H9 (cell line): ENCODE results near the gene LINS1. TPM values are rescaled to one million over a fixed set of nuclear protein-coding genes. Genes with fewer than 3 reads are reported as not detected.

Experiments used
- DNase-seq: peaks from one replicate; pipeline ENCODE4 v3.0.0-alpha.2; 2017
- H2AFZ ChIP-seq: one replicate; pipeline ENCODE4 v1.6.1; 2013; ENCODE audit warnings: mild to moderate bottlenecking, low read length, control low read depth, moderate library complexity
- H2AK5ac ChIP-seq: 2 replicates; pipeline ENCODE4 v1.6.1; 2013; ENCODE audit warnings: low read length, control low read depth, mixed read lengths; ENCODE audit not compliant: insufficient read length
- H2BK120ac ChIP-seq: one replicate; pipeline ENCODE4 v1.6.1; 2013; ENCODE audit warnings: low read depth, mild to moderate bottlenecking, low read length, control low read depth, inconsistent platforms; ENCODE audit not compliant: poor library complexity, severe bottlenecking
- H2BK12ac ChIP-seq: 2 replicates; pipeline ENCODE4 v1.6.1; 2013; ENCODE audit warnings: low read length, control low read depth, mixed read lengths, low read depth; ENCODE audit not compliant: insufficient read length
- H2BK15ac ChIP-seq: 2 replicates; pipeline ENCODE4 v1.6.1; 2013; ENCODE audit warnings: low read depth, low read length, control low read depth
- H2BK20ac ChIP-seq: one replicate; pipeline ENCODE4 v1.6.1; 2013; ENCODE audit warnings: low read depth, mild to moderate bottlenecking, low read length, control low read depth, inconsistent platforms; ENCODE audit not compliant: poor library complexity, severe bottlenecking
- H2BK5ac ChIP-seq: 2 replicates; pipeline ENCODE4 v1.6.1; 2013; ENCODE audit warnings: low read length, control low read depth, mixed read lengths; ENCODE audit not compliant: insufficient read length
- H3K14ac ChIP-seq: 2 replicates; pipeline ENCODE4 v1.6.1; 2013; ENCODE audit warnings: low read length, control low read depth; ENCODE audit not compliant: insufficient read depth
- H3K18ac ChIP-seq: 2 replicates; pipeline ENCODE4 v1.6.1; 2013; ENCODE audit warnings: low read depth, mild to moderate bottlenecking, mixed read lengths, low read length, control low read depth; ENCODE audit not compliant: insufficient read length
- H3K23ac ChIP-seq: 2 replicates; pipeline ENCODE4 v1.6.1; 2013; ENCODE audit warnings: low read length, control low read depth, mixed read lengths, low read depth; ENCODE audit not compliant: insufficient read length
- H3K23me2 ChIP-seq: 2 replicates; pipeline ENCODE4 v1.6.1; 2013; ENCODE audit warnings: low read depth, mild to moderate bottlenecking, mixed read lengths, low read length, control low read depth; ENCODE audit not compliant: insufficient read length, poor library complexity, severe bottlenecking
- H3K27ac ChIP-seq: 2 replicates; pipeline ENCODE4 v1.5.1; 2013; ENCODE audit warnings: low read length, control low read depth, mixed read lengths, low read depth; ENCODE audit not compliant: insufficient read length
- H3K27me3 ChIP-seq: 2 replicates; pipeline ENCODE4 v1.6.1; 2013; ENCODE audit warnings: low read length, control low read depth, inconsistent platforms; ENCODE audit not compliant: insufficient read depth
- H3K4ac ChIP-seq: 2 replicates; pipeline ENCODE4 v1.6.1; 2013; ENCODE audit warnings: low read depth, mild to moderate bottlenecking, control low read depth, inconsistent platforms, low read length, moderate library complexity
- H3K4me1 ChIP-seq: 2 replicates; pipeline ENCODE4 v1.6.1; 2013; ENCODE audit warnings: low read length, control low read depth, inconsistent platforms; ENCODE audit not compliant: insufficient read depth
- H3K4me2 ChIP-seq: 2 replicates; pipeline ENCODE4 v1.6.1; 2013; ENCODE audit warnings: low read length, control low read depth, mixed read lengths; ENCODE audit not compliant: insufficient read length, insufficient read depth
- H3K56ac ChIP-seq: 2 replicates; pipeline ENCODE4 v1.6.1; 2013; ENCODE audit warnings: low read depth, mild to moderate bottlenecking, mixed read lengths, low read length, control low read depth; ENCODE audit not compliant: insufficient read length
- H3K79me1 ChIP-seq: 2 replicates; pipeline ENCODE4 v1.6.1; 2013; ENCODE audit warnings: low read depth, mild to moderate bottlenecking, moderate library complexity, low read length, control low read depth, inconsistent platforms; ENCODE audit not compliant: insufficient read depth, poor library complexity, severe bottlenecking
- H3K79me2 ChIP-seq: 2 replicates; pipeline ENCODE4 v1.6.1; 2013; ENCODE audit warnings: low read length, control low read depth, inconsistent platforms; ENCODE audit not compliant: insufficient read depth
- H3K9ac ChIP-seq: 2 replicates; pipeline ENCODE4 v1.6.1; 2013; ENCODE audit warnings: low read length, control low read depth, mixed read lengths; ENCODE audit not compliant: insufficient read length; ENCODE audit errors: extremely low read depth
- H3K9me3 ChIP-seq: one replicate; pipeline ENCODE4 v1.6.1; 2013; ENCODE audit warnings: low read depth, low read length, inconsistent platforms; ENCODE audit not compliant: control insufficient read depth
- H3T11ph ChIP-seq: one replicate; pipeline ENCODE4 v1.6.1; 2013; ENCODE audit warnings: mild to moderate bottlenecking, low read length, control low read depth, inconsistent platforms
- H4K20me1 ChIP-seq: one replicate; pipeline ENCODE4 v1.6.1; 2013; ENCODE audit not compliant: control insufficient read depth, insufficient read length, insufficient read depth
- H4K5ac ChIP-seq: 2 replicates; pipeline ENCODE4 v1.6.1; 2013; ENCODE audit warnings: low read depth, mild to moderate bottlenecking, mixed read lengths, low read length, control low read depth; ENCODE audit not compliant: insufficient read length
- H4K8ac ChIP-seq: replicated peaks from 2 replicates; pipeline ENCODE4 v1.6.1; 2013; ENCODE audit warnings: low read length, control low read depth, mixed read lengths, low read depth; ENCODE audit not compliant: insufficient read length
- H4K91ac ChIP-seq: 2 replicates; pipeline ENCODE4 v1.6.1; 2013; ENCODE audit warnings: low read depth, mild to moderate bottlenecking, moderate library complexity, mixed read lengths, low read length, control low read depth; ENCODE audit not compliant: insufficient read length
- H3K27ac Mint-ChIP-seq, 3 experiments: 2 replicates in 2 of 3; 3 replicates in 1 of 3; pipeline ENCODE4 v1.8.0; 2020 to 2021; ENCODE audit warnings: mixed read lengths in 3 of 3, mild to moderate bottlenecking in 1 of 3, moderate library complexity in 1 of 3
- H3K27me3 Mint-ChIP-seq: 2 replicates; pipeline ENCODE4 v1.8.0; 2021; ENCODE audit warnings: low read depth, mild to moderate bottlenecking, moderate library complexity, mixed read lengths
- H3K36me3 Mint-ChIP-seq, 3 experiments: 2 replicates in 2 of 3; 3 replicates in 1 of 3; pipeline ENCODE4 v1.8.0; 2020 to 2021; ENCODE audit warnings: low read depth in 3 of 3, mixed read lengths in 3 of 3; ENCODE audit not compliant: insufficient read depth in 1 of 3
- H3K4me1 Mint-ChIP-seq, 2 experiments: 2 replicates each; pipeline ENCODE4 v1.8.0; 2020; ENCODE audit warnings: mixed read lengths in 2 of 2
- H3K4me3 Mint-ChIP-seq, 2 experiments: 2 replicates in 1 of 2; 3 replicates in 1 of 2; pipeline ENCODE4 v1.8.0; 2020 to 2021; ENCODE audit warnings: mild to moderate bottlenecking in 2 of 2, mixed read lengths in 2 of 2, moderate library complexity in 1 of 2
- H3K9me3 Mint-ChIP-seq, 2 experiments: 2 replicates in 1 of 2; 3 replicates in 1 of 2; pipeline ENCODE4 v1.8.0; 2020; ENCODE audit warnings: mild to moderate bottlenecking in 2 of 2, mixed read lengths in 2 of 2, moderate library complexity in 1 of 2
- WGBS: extraction: QIAGEN DNeasy Blood & Tissue Kit; methylation state at CpG from one replicate; pipeline ENCODE4 v1.1.7; 2013; ENCODE audit warnings: missing lambda C conversion rate, low lambda C conversion rate, mixed read lengths; ENCODE audit not compliant: insufficient read length; ENCODE audit errors: extremely low coverage; 5-methylcytosine and 5-hydroxymethylcytosine counted together
- total RNA-seq: library from RNA; stranded (reverse); gene quantifications from 2 replicates; pipeline ENCODE4 v1.2.1, GENCODE V29; 2021
- TF ChIP-seq, protein P1 (sequence below): fragments of 200-600 bp; sonication (generic); conservative IDR thresholded peaks from 3 replicates; pipeline ENCODE4 v1.8.0; 2021; ENCODE audit warnings: antibody characterized with exemption, mild to moderate bottlenecking

The LINS1 gene
- total RNA-seq, 1 experiment from 2014 or later: 8.8 TPM

DNA sequence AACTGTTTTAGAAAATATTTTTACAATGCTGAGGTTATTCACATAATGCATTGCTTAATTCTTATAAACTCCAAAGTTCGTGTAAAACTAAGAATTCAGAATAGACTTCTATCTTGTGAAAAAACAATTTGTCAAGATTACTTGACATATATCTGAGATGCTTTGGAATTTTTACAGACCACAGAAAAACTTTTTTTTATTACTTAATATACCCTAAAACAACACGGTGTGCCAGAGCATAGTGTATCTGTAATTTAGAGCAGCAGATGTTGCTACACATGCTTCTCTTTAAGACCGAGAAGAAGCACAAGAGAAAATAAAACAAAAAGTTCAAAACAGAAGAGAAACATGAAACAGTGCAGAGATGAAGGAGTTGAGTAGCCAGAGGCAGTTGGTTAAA, 26.8 kb upstream of the LINS1 start:
- no peak overlapping the region for H2BK120ac ChIP-seq
- no peak overlapping the region for H2BK20ac ChIP-seq
- no peaks in the 10 kb centered on the region for H3K23me2 ChIP-seq
- no peak overlapping the region for H3K23ac ChIP-seq
- Mint-ChIP-seq H3K4me3 (no peak overlapping the region), H3K27me3 (no peaks in the 10 kb centered on the region), H3K4me1 (peaks cover 11 to 12% of the 10 kb centered on the region in 2 experiments), H3K36me3 (peaks cover 4 to 30% (median 25%) of the 10 kb centered on the region in 3 experiments; a peak in 6 of 7 replicates), H3K27ac (no peak overlapping the region), H3K9me3 (no peaks in the 10 kb centered on the region)
- no peaks in the 10 kb centered on the region for H3K27me3 ChIP-seq
- H3T11ph ChIP-seq: no peak overlapping the region
- TF ChIP-seq, protein P1, sequence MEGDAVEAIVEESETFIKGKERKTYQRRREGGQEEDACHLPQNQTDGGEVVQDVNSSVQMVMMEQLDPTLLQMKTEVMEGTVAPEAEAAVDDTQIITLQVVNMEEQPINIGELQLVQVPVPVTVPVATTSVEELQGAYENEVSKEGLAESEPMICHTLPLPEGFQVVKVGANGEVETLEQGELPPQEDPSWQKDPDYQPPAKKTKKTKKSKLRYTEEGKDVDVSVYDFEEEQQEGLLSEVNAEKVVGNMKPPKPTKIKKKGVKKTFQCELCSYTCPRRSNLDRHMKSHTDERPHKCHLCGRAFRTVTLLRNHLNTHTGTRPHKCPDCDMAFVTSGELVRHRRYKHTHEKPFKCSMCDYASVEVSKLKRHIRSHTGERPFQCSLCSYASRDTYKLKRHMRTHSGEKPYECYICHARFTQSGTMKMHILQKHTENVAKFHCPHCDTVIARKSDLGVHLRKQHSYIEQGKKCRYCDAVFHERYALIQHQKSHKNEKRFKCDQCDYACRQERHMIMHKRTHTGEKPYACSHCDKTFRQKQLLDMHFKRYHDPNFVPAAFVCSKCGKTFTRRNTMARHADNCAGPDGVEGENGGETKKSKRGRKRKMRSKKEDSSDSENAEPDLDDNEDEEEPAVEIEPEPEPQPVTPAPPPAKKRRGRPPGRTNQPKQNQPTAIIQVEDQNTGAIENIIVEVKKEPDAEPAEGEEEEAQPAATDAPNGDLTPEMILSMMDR: no peak
- no peak overlapping the region for H3K18ac ChIP-seq
- H2AK5ac ChIP-seq: no peak overlapping the region
- H3K9ac ChIP-seq: no peak overlapping the region
- no peak overlapping the region for H3K27ac ChIP-seq
- no peak overlapping the region for H4K91ac ChIP-seq
- H3K79me1 ChIP-seq: peaks cover 3% of the 10 kb centered on the region
- no peak overlapping the region for H3K4me2 ChIP-seq
- no CpG with 5 or more reads among the region's 3 CpGs for WGBS
- H4K20me1 ChIP-seq: peaks cover 3% of the 10 kb centered on the region
- no peak overlapping the region for H4K5ac ChIP-seq
- no peak overlapping the region for H3K56ac ChIP-seq
- H2BK15ac ChIP-seq: no peak overlapping the region
- no peak overlapping the region for H3K14ac ChIP-seq
- no peak overlapping the region for H4K8ac ChIP-seq
- H3K4ac ChIP-seq: no peak overlapping the region
- H3K9me3 ChIP-seq: no peaks in the 10 kb centered on the region
- H3K79me2 ChIP-seq: no peaks in the 10 kb centered on the region
- H2AFZ ChIP-seq: no peak overlapping the region
- no peak overlapping the region for H2BK12ac ChIP-seq
- no peak overlapping the region for H2BK5ac ChIP-seq
- no peak for DNase-seq
- no peaks in the 10 kb centered on the region for H3K4me1 ChIP-seq
